Measurements from ENCODE around the gene PANK1. TPM values are rescaled to one million over a fixed set of nuclear protein-coding genes. Genes with fewer than 3 reads are reported as not detected.

Gene PANK1
- total RNA-seq, 1 experiment from 2014 or later: 33.2 TPM

GRCh38 chr10:89670926-89671325 lies 25.9 kb upstream of the PANK1 start:
- Mint-ChIP-seq H3K27ac (no peak overlapping the region), H3K4me3 (no peak overlapping the region), H3K4me1 (peaks cover 14 to 16% of the 10 kb centered on the region in 2 experiments), H3K9me3 (no peaks in the 10 kb centered on the region), H3K27me3 (ENCODE audit: low read depth) (peaks cover 2% of the 10 kb centered on the region), H3K36me3 (ENCODE audit: insufficient read depth in 1 of 3, low read depth in 3 of 3) (no peaks in the 10 kb centered on the region)
- Histone ChIP-seq H3K14ac (ENCODE audit: insufficient read depth, low read length) (no peak overlapping the region), H3T11ph (ENCODE audit: low read length) (no peak overlapping the region), H2AK5ac (ENCODE audit: insufficient read length, low read length) (no peak overlapping the region), H3K4ac (ENCODE audit: low read depth, low read length) (no peak overlapping the region), H3K79me2 (ENCODE audit: insufficient read depth, low read length) (no peaks in the 10 kb centered on the region), H4K20me1 (ENCODE audit: control insufficient read depth, insufficient read depth, insufficient read length) (no peaks in the 10 kb centered on the region), H2BK5ac (ENCODE audit: insufficient read length, low read length) (no peak overlapping the region), H3K27me3 (ENCODE audit: insufficient read depth, low read length) (no peaks in the 10 kb centered on the region), H4K5ac (ENCODE audit: insufficient read length, low read depth, low read length) (no peak overlapping the region), H2BK15ac (ENCODE audit: low read depth, low read length) (no peak overlapping the region), H2BK120ac (ENCODE audit: low read depth, low read length, poor library complexity, severe bottlenecking) (no peak overlapping the region), H3K4me1 (ENCODE audit: insufficient read depth, low read length) (no peaks in the 10 kb centered on the region), H3K27ac (ENCODE audit: insufficient read length, low read depth, low read length) (no peak overlapping the region), H2BK12ac (ENCODE audit: insufficient read length, low read depth, low read length) (no peak overlapping the region), H3K4me2 (ENCODE audit: insufficient read depth, insufficient read length, low read length) (no peak overlapping the region), H3K9ac (ENCODE audit: extremely low read depth, insufficient read length, low read length) (no peak overlapping the region), H2AFZ (ENCODE audit: low read length) (no peak overlapping the region), H3K23me2 (ENCODE audit: insufficient read length, low read depth, low read length, poor library complexity, severe bottlenecking) (no peaks in the 10 kb centered on the region), H3K56ac (ENCODE audit: insufficient read length, low read depth, low read length) (no peak overlapping the region), H2BK20ac (ENCODE audit: low read depth, low read length, poor library complexity, severe bottlenecking) (no peak overlapping the region), H4K91ac (ENCODE audit: insufficient read length, low read depth, low read length) (no peak overlapping the region), H4K8ac (replicated peaks; ENCODE audit: insufficient read length, low read depth, low read length) (no peak overlapping the region), H3K79me1 (ENCODE audit: insufficient read depth, low read depth, low read length, poor library complexity, severe bottlenecking) (no peaks in the 10 kb centered on the region), H3K18ac (ENCODE audit: insufficient read length, low read depth, low read length) (no peak overlapping the region), H3K9me3 (ENCODE audit: control insufficient read depth, low read depth, low read length) (no peaks in the 10 kb centered on the region), H3K23ac (ENCODE audit: insufficient read length, low read depth, low read length) (no peak overlapping the region)
- no CpG with 5 or more reads among the region's 1 CpG for WGBS (ENCODE audit: extremely low coverage, insufficient read length, low lambda C conversion rate)
- DNase-seq: no peak
- TF ChIP-seq CTCF (conservative IDR thresholded peaks at IDR 0.05): no peak

Measured in H9 (cell line).